Measurements from ENCODE around the gene PARD3. TPM values are rescaled to one million over a fixed set of nuclear protein-coding genes. Genes with fewer than 3 reads are reported as not detected.
"Not testable (repeated sequence)": the region's sequence is repeated elsewhere in the genome, so short reads cannot be mapped to it uniquely, and the experiment has no call there.

The PARD3 gene
- total RNA-seq, 1 donor: 42.1 TPM

- no peak for DNase-seq (ENCODE audit: low read depth)
- no peak overlapping the region for H3K4me3 ChIP-seq (ENCODE audit: low read depth, low read length)
- TF ChIP-seq CTCF (IDR thresholded peaks at IDR 0.05; ENCODE audit: insufficient read depth, low read length): no peak
Observed at GRCh38 chr10:34428501-34428900, 386.6 kb downstream of the PARD3 start.

GRCh38 chr10:34427911-34428216 is 387.2 kb downstream of the PARD3 start:
- no peak for DNase-seq (ENCODE audit: low read depth)
- TF ChIP-seq CTCF (IDR thresholded peaks at IDR 0.05; ENCODE audit: insufficient read depth, low read length): no peak

GRCh38 chr10:34427158-34427910 is 387.8 kb downstream of the PARD3 start:
- not testable (repeated sequence) for DNase-seq (ENCODE audit: low read depth); H3K4me3 ChIP-seq (ENCODE audit: low read depth, low read length)

More at GRCh38 chr10:34427911-34428216, 387.2 kb downstream of the PARD3 start:
- H3K4me3 ChIP-seq (ENCODE audit: low read depth, low read length): no peak overlapping the region

GRCh38 chr10:34426538-34427157 is 388.4 kb downstream of the PARD3 start:
- not testable (repeated sequence) for DNase-seq (ENCODE audit: low read depth)

GRCh38 chr10:34426041-34426440 is 389.1 kb downstream of the PARD3 start:
- no peak for DNase-seq (ENCODE audit: low read depth)
- no peak overlapping the region for H3K4me3 ChIP-seq (ENCODE audit: low read depth, low read length)
- TF ChIP-seq CTCF (IDR thresholded peaks at IDR 0.05; ENCODE audit: insufficient read depth, low read length): no peak

More at GRCh38 chr10:34426538-34427157, 388.4 kb downstream of the PARD3 start:
- H3K4me3 ChIP-seq (ENCODE audit: low read depth, low read length): not testable (repeated sequence)

GRCh38 chr10:34423673-34424625 is 391.1 kb downstream of the PARD3 start:
- H3K4me3 ChIP-seq (ENCODE audit: low read depth, low read length): no peak overlapping the region
- no peak for TF ChIP-seq CTCF (IDR thresholded peaks at IDR 0.05; ENCODE audit: insufficient read depth, low read length)
- peak; percentile 50 for DNase-seq (ENCODE audit: low read depth)

- no peak for DNase-seq (ENCODE audit: low read depth)
- no peak overlapping the region for H3K4me3 ChIP-seq (ENCODE audit: low read depth, low read length)
- TF ChIP-seq CTCF (IDR thresholded peaks at IDR 0.05; ENCODE audit: insufficient read depth, low read length): no peak
Observed at GRCh38 chr10:34420795-34421194, 394.3 kb downstream of the PARD3 start.
